T-helper 2 cell (primary cell): ENCODE measurements around the gene FXYD3.

Experiments
- DNase-seq, 5 experiments: peaks; one replicate each; pipeline versions ENCODE4 v3.0.0 to v3.0.0-alpha.2; 2012 to 2022
- total RNA-seq, 2 donors: gene quantifications; one replicate each; lab custom pipeline; 2026; lab: John Stamatoyannopoulos, UW

FXYD3 gene
- total RNA-seq: 0 reads per million in 2 donors

- DNase-seq: no peak
Measured at GRCh38 chr19:35115177-35115951, at the start of gene FXYD3. Gene FXYD3 (plus strand): TSS chr19:35115823. CDS start chr19:35119377, 3,554 bp downstream.

- no peak for DNase-seq
Measured at GRCh38 chr19:35066121-35066520, 49.5 kb upstream of the FXYD3 start.

- DNase-seq: peak; percentile 73 to 88 (median 80)
Measured at GRCh38 chr19:35066691-35067563, 48.7 kb upstream of the FXYD3 start.

GRCh38 chr19:35068941-35069634 lies 46.5 kb upstream of the FXYD3 start:
- DNase-seq: no peak

- no peak for DNase-seq
Measured at GRCh38 chr19:35069696-35070095, 45.9 kb upstream of the FXYD3 start.

GRCh38 chr19:35070471-35070870 lies 45.2 kb upstream of the FXYD3 start:
- DNase-seq: no peak

- DNase-seq: no peak
Measured at GRCh38 chr19:35073516-35073915, 42.1 kb upstream of the FXYD3 start.

- DNase-seq: no peak
Measured at GRCh38 chr19:35073941-35074340, 41.7 kb upstream of the FXYD3 start.

GRCh38 chr19:35074426-35075201 lies 41.0 kb upstream of the FXYD3 start:
- DNase-seq: no peak

GRCh38 chr19:35075202-35076025 lies 40.2 kb upstream of the FXYD3 start:
- DNase-seq: no peak

- DNase-seq: no peak
Measured at GRCh38 chr19:35076026-35076370, 39.6 kb upstream of the FXYD3 start.

- DNase-seq: no peak
Measured at GRCh38 chr19:35076657-35077056, 39.0 kb upstream of the FXYD3 start.

GRCh38 chr19:35077411-35078223 lies 38.0 kb upstream of the FXYD3 start:
- no peak for DNase-seq

- DNase-seq: no peak
Measured at GRCh38 chr19:35079826-35080225, 35.8 kb upstream of the FXYD3 start.

GRCh38 chr19:35080613-35081170 lies 34.9 kb upstream of the FXYD3 start:
- no peak for DNase-seq

GRCh38 chr19:35081201-35081600 lies 34.4 kb upstream of the FXYD3 start:
- no peak for DNase-seq

GRCh38 chr19:35083691-35084508 lies 31.7 kb upstream of the FXYD3 start:
- no peak for DNase-seq

- no peak for DNase-seq
Measured at GRCh38 chr19:35084509-35084762, 31.2 kb upstream of the FXYD3 start.

GRCh38 chr19:35085947-35086346 lies 29.7 kb upstream of the FXYD3 start:
- no peak for DNase-seq

- no peak for DNase-seq
Measured at GRCh38 chr19:35086455-35086854, 29.2 kb upstream of the FXYD3 start.
